ENCODE measurements around the gene IFIT1B.

Gene IFIT1B

DNA sequence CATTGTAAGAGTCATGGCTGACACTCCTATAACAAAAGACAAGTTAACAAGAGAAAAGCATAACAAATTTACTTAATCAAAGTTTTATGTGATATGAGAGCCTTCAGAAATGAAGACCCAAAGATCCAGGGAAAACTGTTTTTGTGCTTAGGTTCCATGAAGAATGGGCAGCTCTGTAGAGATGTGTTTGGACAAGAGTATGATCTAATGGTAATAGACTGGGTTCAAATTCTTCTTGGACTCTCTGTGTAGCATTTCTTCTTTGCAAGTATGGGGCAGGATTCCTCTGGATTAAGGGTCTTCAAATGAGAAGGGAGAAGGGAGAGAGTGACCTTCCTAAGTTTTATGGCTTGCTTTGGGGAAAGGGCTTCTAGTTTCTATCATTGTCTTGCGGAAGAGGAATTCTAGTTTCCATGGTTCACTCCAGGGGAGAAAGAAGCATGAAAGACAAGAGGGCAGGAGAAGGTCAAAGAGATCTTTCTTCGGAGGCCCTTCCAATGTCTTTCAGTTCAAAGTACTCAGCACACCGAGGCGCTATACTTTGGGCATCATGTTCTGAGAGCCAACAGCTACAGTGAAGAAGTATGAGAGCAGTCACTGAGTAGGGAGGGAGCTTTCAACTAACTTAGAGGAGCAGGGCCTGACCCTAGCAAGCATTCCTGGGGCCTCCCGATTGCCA, 34.6 kb upstream of the IFIT1B start:
- no peaks in the 10 kb centered on the region for H3K79me2 ChIP-seq (ENCODE audit: low read length)
- H3K27me3 ChIP-seq (ENCODE audit: low read depth, low read length) = no peaks in the 10 kb centered on the region
- no peak for TF ChIP-seq EZH2phosphoT487 (IDR thresholded peaks at IDR 0.05; ENCODE audit: low read depth)
- TF ChIP-seq, protein P1, sequence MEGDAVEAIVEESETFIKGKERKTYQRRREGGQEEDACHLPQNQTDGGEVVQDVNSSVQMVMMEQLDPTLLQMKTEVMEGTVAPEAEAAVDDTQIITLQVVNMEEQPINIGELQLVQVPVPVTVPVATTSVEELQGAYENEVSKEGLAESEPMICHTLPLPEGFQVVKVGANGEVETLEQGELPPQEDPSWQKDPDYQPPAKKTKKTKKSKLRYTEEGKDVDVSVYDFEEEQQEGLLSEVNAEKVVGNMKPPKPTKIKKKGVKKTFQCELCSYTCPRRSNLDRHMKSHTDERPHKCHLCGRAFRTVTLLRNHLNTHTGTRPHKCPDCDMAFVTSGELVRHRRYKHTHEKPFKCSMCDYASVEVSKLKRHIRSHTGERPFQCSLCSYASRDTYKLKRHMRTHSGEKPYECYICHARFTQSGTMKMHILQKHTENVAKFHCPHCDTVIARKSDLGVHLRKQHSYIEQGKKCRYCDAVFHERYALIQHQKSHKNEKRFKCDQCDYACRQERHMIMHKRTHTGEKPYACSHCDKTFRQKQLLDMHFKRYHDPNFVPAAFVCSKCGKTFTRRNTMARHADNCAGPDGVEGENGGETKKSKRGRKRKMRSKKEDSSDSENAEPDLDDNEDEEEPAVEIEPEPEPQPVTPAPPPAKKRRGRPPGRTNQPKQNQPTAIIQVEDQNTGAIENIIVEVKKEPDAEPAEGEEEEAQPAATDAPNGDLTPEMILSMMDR (IDR thresholded peaks at IDR 0.05; ENCODE audit: low read depth, low read length) = no peak
- H3K4me1 ChIP-seq (ENCODE audit: low read length) = no peaks in the 10 kb centered on the region; the same call in 1 of the 2 replicates
- H3K4me3 ChIP-seq (ENCODE audit: low read length) = no peak overlapping the region
- H3K9me3 ChIP-seq (ENCODE audit: insufficient read depth, low read length) = no peaks in the 10 kb centered on the region
- no peaks in the 10 kb centered on the region for H4K20me1 ChIP-seq (ENCODE audit: insufficient read depth, low read length)
- no peak overlapping the region for H2AFZ ChIP-seq (ENCODE audit: low read depth, low read length)
- H3K27ac ChIP-seq (ENCODE audit: low read length) = no peak overlapping the region
- H3K4me2 ChIP-seq (ENCODE audit: low read length) = no peak overlapping the region
- H3K9ac ChIP-seq (ENCODE audit: low read length) = no peak overlapping the region
- H3K36me3 ChIP-seq (replicated peaks; ENCODE audit: low read depth, low read length) = no peaks in the 10 kb centered on the region

DNA sequence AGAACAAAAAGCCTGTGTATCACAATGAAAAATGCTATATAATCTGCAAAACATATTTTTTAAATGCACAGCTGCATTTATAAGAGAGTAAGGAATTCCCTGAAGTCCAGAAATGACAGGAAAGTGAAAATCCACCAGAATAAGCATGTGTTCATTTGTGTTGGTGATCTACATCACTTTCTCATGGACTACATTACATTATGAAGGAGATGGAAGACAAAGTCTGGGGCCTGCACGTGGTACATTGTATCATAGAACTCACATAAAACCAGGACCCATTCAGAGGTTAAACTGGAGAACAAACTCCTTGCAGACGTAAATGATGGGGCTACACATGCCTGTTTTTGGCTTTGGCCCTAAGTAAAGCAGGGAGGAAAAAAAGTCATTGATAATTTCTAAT, 33.7 kb upstream of the IFIT1B start:
- Histone ChIP-seq H4K20me1 (ENCODE audit: insufficient read depth, low read length) (no peaks in the 10 kb centered on the region), H3K36me3 (replicated peaks; ENCODE audit: low read depth, low read length) (no peaks in the 10 kb centered on the region), H2AFZ (ENCODE audit: low read depth, low read length) (no peak overlapping the region), H3K4me3 (ENCODE audit: low read length) (no peak overlapping the region), H3K27ac (ENCODE audit: low read length) (no peak overlapping the region), H3K4me1 (ENCODE audit: low read length) (no peaks in the 10 kb centered on the region; the same call in 1 of the 2 replicates), H3K4me2 (ENCODE audit: low read length) (no peak overlapping the region), H3K9me3 (ENCODE audit: insufficient read depth, low read length) (no peaks in the 10 kb centered on the region), H3K9ac (ENCODE audit: low read length) (no peak overlapping the region), H3K27me3 (ENCODE audit: low read depth, low read length) (no peaks in the 10 kb centered on the region), H3K79me2 (ENCODE audit: low read length) (no peaks in the 10 kb centered on the region)
- TF ChIP-seq EZH2phosphoT487 (IDR thresholded peaks at IDR 0.05; ENCODE audit: low read depth) = no peak
- TF ChIP-seq, protein P1 (IDR thresholded peaks at IDR 0.05; ENCODE audit: low read depth, low read length) = no peak

DNA sequence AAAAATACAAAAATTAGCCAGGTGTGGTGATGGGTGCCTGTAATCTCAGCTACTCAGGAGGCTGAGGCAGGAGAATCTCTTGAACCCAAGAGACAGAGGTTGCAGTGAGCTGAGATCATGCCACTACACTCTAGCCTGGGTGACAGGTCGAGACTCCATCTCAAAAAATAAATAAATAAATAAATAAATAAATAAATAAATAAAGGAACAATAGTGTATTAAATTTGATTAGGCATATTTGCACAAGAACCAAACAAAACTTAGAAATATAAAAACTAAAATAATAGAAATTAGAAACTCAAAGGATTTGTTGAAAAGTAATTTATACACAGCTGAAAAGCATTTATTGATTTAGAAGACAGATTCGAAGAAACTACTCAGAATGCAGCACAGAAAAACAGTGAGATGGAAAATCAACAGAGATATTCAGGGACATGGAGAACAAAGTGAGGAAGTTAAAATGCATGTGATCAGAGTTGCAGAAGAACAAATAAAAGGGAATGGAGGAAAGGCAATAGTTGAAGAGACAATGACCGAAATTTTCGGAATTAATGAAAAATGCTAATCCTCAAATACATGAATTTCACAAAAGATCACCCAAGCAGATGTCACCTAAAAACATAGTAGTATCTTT, 32.4 kb upstream of the IFIT1B start:
- TF ChIP-seq, protein P1 (IDR thresholded peaks at IDR 0.05; ENCODE audit: low read depth, low read length) = no peak
- no peak for TF ChIP-seq EZH2phosphoT487 (IDR thresholded peaks at IDR 0.05; ENCODE audit: low read depth)
- no peaks in the 10 kb centered on the region for H3K36me3 ChIP-seq (replicated peaks; ENCODE audit: low read depth, low read length)
- no peaks in the 10 kb centered on the region for H3K79me2 ChIP-seq (ENCODE audit: low read length)
- H2AFZ ChIP-seq (ENCODE audit: low read depth, low read length) = no peak overlapping the region
- no peaks in the 10 kb centered on the region for H3K27me3 ChIP-seq (ENCODE audit: low read depth, low read length)
- no peak overlapping the region for H3K4me2 ChIP-seq (ENCODE audit: low read length)
- no peak overlapping the region for H3K9ac ChIP-seq (ENCODE audit: low read length)
- H4K20me1 ChIP-seq (ENCODE audit: insufficient read depth, low read length) = no peaks in the 10 kb centered on the region
- H3K4me1 ChIP-seq (ENCODE audit: low read length) = peaks cover 9% of the 10 kb centered on the region
- H3K27ac ChIP-seq (ENCODE audit: low read length) = no peak overlapping the region
- no peaks in the 10 kb centered on the region for H3K9me3 ChIP-seq (ENCODE audit: insufficient read depth, low read length)
- no peak overlapping the region for H3K4me3 ChIP-seq (ENCODE audit: low read length)

DNA sequence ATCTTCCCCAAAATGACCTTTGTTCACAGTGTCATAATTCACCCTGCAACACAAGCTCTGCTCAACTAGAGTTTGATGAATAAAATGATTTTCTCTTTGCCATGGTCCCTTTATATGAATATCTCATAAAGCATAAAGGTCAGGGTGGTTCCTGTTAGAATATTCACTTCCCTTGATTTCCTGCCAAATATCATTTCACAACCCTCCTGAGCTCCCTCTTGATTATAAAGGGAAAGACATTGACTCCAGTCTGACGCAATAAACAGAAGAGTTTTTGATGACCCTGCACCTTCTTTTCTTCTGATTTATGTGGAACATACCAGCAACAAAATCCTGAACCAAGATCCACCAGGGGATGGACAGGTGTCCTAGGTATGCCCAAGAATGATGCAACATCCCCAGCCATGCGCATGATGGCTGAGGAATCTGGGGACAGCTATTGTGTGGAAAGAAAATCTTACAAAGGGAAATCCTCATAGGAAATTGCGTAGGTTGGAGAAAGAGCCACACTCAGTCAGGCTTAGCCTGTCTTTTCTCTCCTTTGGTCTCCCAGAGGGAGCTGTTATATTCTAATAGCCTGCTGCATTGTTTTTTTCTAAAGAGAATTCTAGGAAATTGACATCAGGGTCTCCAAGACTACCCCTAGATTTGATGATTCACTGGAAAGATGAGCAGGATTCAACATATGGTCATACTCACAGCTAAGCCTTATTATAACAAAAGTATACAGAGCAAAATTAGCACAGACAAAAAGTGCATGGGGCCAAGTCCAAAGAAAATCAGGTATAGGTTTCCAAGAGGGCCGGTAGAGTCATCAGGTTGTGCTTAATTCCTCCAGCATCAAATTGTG, 31.2 kb upstream of the IFIT1B start:
- Histone ChIP-seq H3K36me3 (replicated peaks; ENCODE audit: low read depth, low read length) (no peaks in the 10 kb centered on the region), H2AFZ (ENCODE audit: low read depth, low read length) (no peak overlapping the region), H4K20me1 (ENCODE audit: insufficient read depth, low read length) (no peaks in the 10 kb centered on the region), H3K79me2 (ENCODE audit: low read length) (no peaks in the 10 kb centered on the region), H3K9me3 (ENCODE audit: insufficient read depth, low read length) (no peaks in the 10 kb centered on the region), H3K4me3 (ENCODE audit: low read length) (no peak overlapping the region), H3K9ac (ENCODE audit: low read length) (no peak overlapping the region), H3K4me1 (ENCODE audit: low read length) (peaks cover 20% of the 10 kb centered on the region), H3K4me2 (ENCODE audit: low read length) (no peak overlapping the region), H3K27me3 (ENCODE audit: low read depth, low read length) (no peaks in the 10 kb centered on the region), H3K27ac (ENCODE audit: low read length) (no peak overlapping the region)
- TF ChIP-seq EZH2phosphoT487 (IDR thresholded peaks at IDR 0.05; ENCODE audit: low read depth) = no peak
- TF ChIP-seq, protein P1 (IDR thresholded peaks at IDR 0.05; ENCODE audit: low read depth, low read length) = no peak
